Measurements from ENCODE around the gene WDR5.

Gene WDR5

GRCh38 chr9:134208310-134208841 is 72.5 kb downstream of the WDR5 start:
- no peak for DNase-seq

GRCh38 chr9:134208981-134209725 is 73.3 kb downstream of the WDR5 start:
- no peak for DNase-seq
